Loucy (cell line): ENCODE data around the gene LUC7L.
"Not testable (repeated sequence)": the region's sequence is repeated elsewhere in the genome, so short reads cannot be mapped to it uniquely, and the experiment has no call there.

ENCODE experiments used
- H2AFZ ChIP-seq: fragments of 200-600 bp; sonication (generic); 2 replicates; pipeline ENCODE4 v1.6.0; 2016; ENCODE audit warnings: antibody characterized with exemption, mild to moderate bottlenecking, low read length, moderate library complexity
- H3F3A ChIP-seq: fragments of 200-600 bp; 2 replicates; pipeline ENCODE4 v1.6.0; 2016; ENCODE audit warnings: antibody characterized with exemption, low read depth, mild to moderate bottlenecking
- H3K27me3 ChIP-seq: fragments of 200-600 bp; sonication (generic); 2 replicates; pipeline ENCODE4 v1.6.1; 2014; ENCODE audit warnings: low read length, mild to moderate bottlenecking; ENCODE audit not compliant: insufficient read depth, poor library complexity, severe bottlenecking
- H3K36me3 ChIP-seq: fragments of 200-600 bp; sonication (generic); 2 replicates; pipeline ENCODE4 v1.6.1; 2016; ENCODE audit warnings: low read length; ENCODE audit not compliant: insufficient read depth
- H3K4me1 ChIP-seq: fragments of 200-600 bp; sonication (generic); 2 replicates; pipeline ENCODE4 v1.5.1; 2014; ENCODE audit warnings: low read length, mild to moderate bottlenecking; ENCODE audit not compliant: insufficient read depth, poor library complexity, severe bottlenecking
- H3K4me2 ChIP-seq: fragments of 200-600 bp; sonication (generic); 2 replicates; pipeline ENCODE4 v1.6.0; 2014; ENCODE audit warnings: antibody characterized with exemption, low read length, low read depth, mild to moderate bottlenecking; ENCODE audit not compliant: poor library complexity, severe bottlenecking
- H3K4me3 ChIP-seq: fragments of 200-600 bp; sonication (generic); 2 replicates; pipeline ENCODE4 v1.5.1; 2014; ENCODE audit warnings: low read length, mild to moderate bottlenecking, mixed read lengths; ENCODE audit not compliant: poor library complexity, severe bottlenecking
- H3K79me2 ChIP-seq: fragments of 200-600 bp; sonication (generic); 2 replicates; pipeline ENCODE4 v1.6.1; 2014; ENCODE audit warnings: low read length; ENCODE audit not compliant: insufficient read depth
- H3K9ac ChIP-seq: fragments of 200-600 bp; sonication (generic); 2 replicates; pipeline ENCODE4 v1.6.0; 2014; ENCODE audit warnings: mild to moderate bottlenecking, low read depth, low read length, moderate library complexity; ENCODE audit not compliant: poor library complexity, severe bottlenecking
- H3K9me2 ChIP-seq: fragments of 200-600 bp; sonication (generic); replicated peaks from 2 replicates; pipeline ENCODE4 v1.6.1; 2016; ENCODE audit warnings: low read depth, low read length, mixed read lengths
- H3K9me3 ChIP-seq: fragments of 200-600 bp; sonication (generic); 2 replicates; pipeline ENCODE4 v1.6.1; 2014; ENCODE audit warnings: mild to moderate bottlenecking, antibody characterized with exemption, low read length, low read depth; ENCODE audit not compliant: insufficient read depth
- H4K20me1 ChIP-seq: fragments of 200-600 bp; sonication (generic); 2 replicates; pipeline ENCODE4 v1.6.0; 2014; ENCODE audit warnings: antibody characterized with exemption, low read length, mild to moderate bottlenecking; ENCODE audit not compliant: insufficient read depth, poor library complexity, severe bottlenecking
- CTCF ChIP-seq: fragments of 200-600 bp; sonication (generic); conservative IDR thresholded peaks from 2 replicates; pipeline ENCODE4 v1.5.1; 2014; ENCODE audit warnings: mild to moderate bottlenecking, antibody characterized with exemption, low read length
- EZH2phosphoT487 ChIP-seq: fragments of 200-600 bp; IDR thresholded peaks from 2 replicates; pipeline ENCODE4 v1.6.1; 2018; ENCODE audit warnings: antibody characterized with exemption, mild to moderate bottlenecking, moderate library complexity, borderline replicate concordance

LUC7L gene

DNA sequence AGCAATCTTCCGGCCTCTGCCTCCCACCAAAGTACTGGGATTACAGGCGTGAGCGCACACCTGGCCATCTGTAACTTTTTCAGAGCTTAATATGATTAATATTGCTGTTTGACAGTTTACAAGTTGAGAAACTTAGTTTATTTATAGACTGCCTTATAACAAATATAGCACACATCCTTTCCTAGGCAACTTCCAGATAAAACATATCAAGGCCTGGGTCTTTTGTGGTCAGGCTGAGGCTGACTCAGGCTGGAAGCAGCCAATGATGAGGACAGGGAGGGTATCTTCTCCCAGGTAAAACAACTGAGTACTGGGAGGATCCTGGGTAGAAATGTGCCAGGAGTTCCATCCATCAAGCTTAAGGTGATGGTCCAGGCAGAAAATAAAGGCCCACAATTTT lies 16.2 kb downstream of the LUC7L start:
- H3K4me1 ChIP-seq: no peaks in the 10 kb centered on the region
- no peaks in the 10 kb centered on the region for H3K9me3 ChIP-seq
- H3K4me2 ChIP-seq: no peak overlapping the region
- H3K9ac ChIP-seq: no peak overlapping the region
- no peaks in the 10 kb centered on the region for H3F3A ChIP-seq
- H3K79me2 ChIP-seq: peaks cover 18% of the 10 kb centered on the region; the same call in 1 of the 2 replicates
- H2AFZ ChIP-seq: no peak overlapping the region
- H3K27me3 ChIP-seq: no peaks in the 10 kb centered on the region
- no peaks in the 10 kb centered on the region for H4K20me1 ChIP-seq
- peaks cover 30% of the 10 kb centered on the region; the same call in 1 of the 2 replicates for H3K36me3 ChIP-seq
- no peak overlapping the region for H3K4me3 ChIP-seq
- TF ChIP-seq EZH2phosphoT487: no peak
- no peak for TF ChIP-seq CTCF
- no peaks in the 10 kb centered on the region for H3K9me2 ChIP-seq

GRCh38 chr16:211631-212180 lies 17.5 kb downstream of the LUC7L start:
- not testable (repeated sequence) for H3K4me2 ChIP-seq, H3K9me2 ChIP-seq, H3K4me1 ChIP-seq, H2AFZ ChIP-seq, H3F3A ChIP-seq, H3K9me3 ChIP-seq, H4K20me1 ChIP-seq, H3K27me3 ChIP-seq, H3K4me3 ChIP-seq, H3K9ac ChIP-seq
- Histone ChIP-seq H3K36me3 (peaks cover 34% of the 10 kb centered on the region; the same call in 1 of the 2 replicates), H3K79me2 (peaks cover 12% of the 10 kb centered on the region; the same call in 1 of the 2 replicates)

GRCh38 chr16:209359-209758 lies 19.9 kb downstream of the LUC7L start:
- H3F3A ChIP-seq, H3K4me1 ChIP-seq, H2AFZ ChIP-seq, H3K9me3 ChIP-seq, H3K9me2 ChIP-seq, H3K4me2 ChIP-seq, H4K20me1 ChIP-seq, H3K4me3 ChIP-seq, H3K79me2 ChIP-seq, H3K27me3 ChIP-seq, H3K9ac ChIP-seq: not testable (repeated sequence)
- H3K36me3 ChIP-seq: peaks cover 47% of the 10 kb centered on the region; the same call in 1 of the 2 replicates

DNA sequence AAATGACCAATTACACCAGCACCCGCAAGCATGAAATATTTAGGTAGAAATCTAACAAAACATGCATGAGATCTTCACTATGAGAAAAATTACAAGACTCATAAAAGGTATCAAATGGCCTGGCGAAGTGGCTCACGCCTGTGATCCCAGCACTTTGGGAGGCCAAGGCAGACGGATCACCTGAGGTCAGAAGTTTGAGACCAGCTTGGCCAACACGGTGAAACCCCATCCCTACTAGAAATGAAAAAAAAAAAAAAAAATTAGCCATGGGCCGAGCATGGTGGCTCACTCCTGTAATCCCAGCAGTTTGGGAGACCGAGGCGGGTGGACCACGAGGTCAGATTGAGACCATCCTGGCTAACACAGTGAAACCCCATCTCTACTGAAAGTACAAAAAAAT lies 25.2 kb downstream of the LUC7L start:
- not testable (repeated sequence) for H3K27me3 ChIP-seq, H2AFZ ChIP-seq, H3K4me2 ChIP-seq, H3F3A ChIP-seq, H3K4me1 ChIP-seq, H3K9ac ChIP-seq, H3K4me3 ChIP-seq, H3K9me2 ChIP-seq, H4K20me1 ChIP-seq, H3K79me2 ChIP-seq, H3K9me3 ChIP-seq
- peaks cover 41% of the 10 kb centered on the region; the same call in 1 of the 2 replicates for H3K36me3 ChIP-seq
